ENCODE results near the gene MANF. TPM values are rescaled to one million over a fixed set of nuclear protein-coding genes. Genes with fewer than 3 reads are reported as not detected.

MANF gene
- polyA plus RNA-seq, 3 donors from 2014 or later, result 58.7 to 109 (median 82.4) TPM

DNA sequence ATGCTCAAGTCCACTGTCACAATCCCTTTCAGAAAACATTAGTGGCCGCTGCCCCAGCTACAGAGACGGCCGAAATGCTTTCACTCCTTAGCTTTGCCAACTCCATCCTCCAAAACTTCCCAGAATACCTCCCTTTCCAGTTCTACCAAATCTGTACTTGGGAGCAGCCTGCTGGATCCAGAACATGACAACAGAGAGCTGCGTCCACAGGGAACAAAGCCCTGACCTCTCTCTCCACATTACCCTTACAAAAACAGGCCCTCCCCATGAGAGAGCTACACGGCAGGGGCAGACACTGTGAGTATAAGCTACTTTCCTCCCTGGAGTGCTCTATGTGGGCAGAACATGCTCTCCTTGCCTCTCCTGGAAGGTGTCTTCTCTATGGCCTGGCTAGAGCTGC is 12.3 kb downstream of the MANF start:
- DNase-seq, result no peak
- no peak overlapping the region for H3K4me3 Mint-ChIP-seq
- H3K27ac Mint-ChIP-seq, result peak overlapping the region in 4 of 6 donors; percentile 3 to 68 (median 39)
- peaks cover 0 to 4% (median 2%) of the 10 kb centered on the region in 3 donors for H3K27me3 Mint-ChIP-seq (ENCODE audit: low read depth in 3 of 3)
- no peaks in the 10 kb centered on the region for H3K9me3 Mint-ChIP-seq
- H3K36me3 Mint-ChIP-seq, result peaks cover 7 to 50% (median 9%) of the 10 kb centered on the region in 3 donors
- peaks cover 29 to 47% of the 10 kb centered on the region in 2 donors for H3K4me1 Mint-ChIP-seq

- peak overlapping the region in 2 of 6 donors; percentile 34 to 53 for H3K27ac Mint-ChIP-seq
- no peak overlapping the region for H3K4me3 Mint-ChIP-seq
- H3K36me3 Mint-ChIP-seq, result peaks cover 10 to 52% (median 12%) of the 10 kb centered on the region in 3 donors
- H3K9me3 Mint-ChIP-seq, result no peaks in the 10 kb centered on the region
- H3K4me1 Mint-ChIP-seq, result peaks cover 23 to 40% of the 10 kb centered on the region in 2 donors
- DNase-seq, result no peak
- peaks cover 0 to 5% (median 2%) of the 10 kb centered on the region in 3 donors for H3K27me3 Mint-ChIP-seq (ENCODE audit: low read depth in 3 of 3)
These were observed 13.7 kb downstream of the MANF start for GRCh38 chr3:51398595-51399310.

DNA sequence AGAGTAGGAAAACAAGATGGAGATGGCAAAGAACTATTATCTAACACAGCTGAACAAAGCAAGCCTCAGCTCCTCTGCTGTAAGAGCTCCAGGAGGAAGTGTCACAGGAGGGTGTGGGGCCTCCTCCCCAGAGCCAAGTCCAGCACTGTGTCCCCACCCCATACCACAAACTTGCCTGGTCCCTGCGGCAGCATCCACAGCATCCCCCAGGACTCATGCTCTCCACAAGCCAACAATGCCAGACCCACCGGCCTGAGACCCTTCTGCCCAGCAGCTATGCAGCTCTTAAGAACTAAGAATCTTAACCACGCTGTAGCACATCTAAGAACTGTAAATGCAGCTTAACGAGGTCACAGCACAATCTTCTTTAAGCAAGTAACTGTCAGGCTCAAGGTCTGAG is 15.1 kb downstream of the MANF start:
- no peak overlapping the region for H3K4me3 Mint-ChIP-seq
- H3K9me3 Mint-ChIP-seq, result no peaks in the 10 kb centered on the region
- peaks cover 0 to 4% (median 0%) of the 10 kb centered on the region in 3 donors for H3K27me3 Mint-ChIP-seq (ENCODE audit: low read depth in 3 of 3)
- peaks cover 8 to 48% (median 15%) of the 10 kb centered on the region in 3 donors for H3K36me3 Mint-ChIP-seq
- DNase-seq, result no peak
- H3K4me1 Mint-ChIP-seq, result peaks cover 11 to 36% of the 10 kb centered on the region in 2 donors
- H3K27ac Mint-ChIP-seq, result peak overlapping the region in 5 of 6 donors; percentile 7 to 46 (median 39)

- H3K36me3 Mint-ChIP-seq, result peaks cover 12 to 40% (median 20%) of the 10 kb centered on the region in 3 donors
- no peak for DNase-seq
- H3K27ac Mint-ChIP-seq, result peak overlapping the region in 3 of 6 donors; percentile 18 to 62 (median 25)
- H3K4me3 Mint-ChIP-seq, result no peak overlapping the region
- H3K4me1 Mint-ChIP-seq, result peaks cover 6 to 30% of the 10 kb centered on the region in 2 donors
- H3K9me3 Mint-ChIP-seq, result no peaks in the 10 kb centered on the region
- H3K27me3 Mint-ChIP-seq (ENCODE audit: low read depth in 3 of 3), result peaks cover 0 to 4% (median 0%) of the 10 kb centered on the region in 3 donors
These were observed 16.6 kb downstream of the MANF start for GRCh38 chr3:51401735-51402134.

DNA sequence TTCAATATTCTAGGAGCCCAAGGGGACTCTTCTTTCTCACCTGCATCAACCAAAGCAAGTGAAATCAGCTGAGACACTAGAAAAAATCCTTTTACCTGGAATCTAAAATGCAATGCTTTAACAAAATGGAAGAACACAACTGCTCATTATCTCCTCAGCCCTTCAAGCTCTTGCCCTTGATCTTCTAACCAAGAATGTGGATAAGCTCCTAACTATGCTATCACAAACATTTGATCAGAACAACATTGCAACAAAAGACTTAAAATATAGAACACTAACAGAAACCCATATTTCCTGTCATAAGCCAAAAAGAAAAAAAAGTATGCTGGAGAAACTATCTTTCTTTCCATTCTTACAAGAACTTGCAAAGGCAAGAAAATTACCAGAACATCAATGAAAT is 18.6 kb downstream of the MANF start:
- peaks cover 12 to 34% (median 20%) of the 10 kb centered on the region in 3 donors for H3K36me3 Mint-ChIP-seq
- peaks cover 7 to 30% of the 10 kb centered on the region in 2 donors for H3K4me1 Mint-ChIP-seq
- no peaks in the 10 kb centered on the region for H3K9me3 Mint-ChIP-seq
- peak overlapping the region in 3 of 6 donors; percentile 4 to 61 (median 12) for H3K27ac Mint-ChIP-seq
- H3K4me3 Mint-ChIP-seq, result no peak overlapping the region
- H3K27me3 Mint-ChIP-seq (ENCODE audit: low read depth in 3 of 3), result peaks cover 0 to 4% (median 0%) of the 10 kb centered on the region in 3 donors
- DNase-seq, result no peak

- Mint-ChIP-seq H3K4me1 (peaks cover 7 to 30% of the 10 kb centered on the region in 2 donors), H3K27me3 (ENCODE audit: low read depth in 3 of 3) (peaks cover 0 to 3% (median 0%) of the 10 kb centered on the region in 3 donors), H3K4me3 (no peak overlapping the region), H3K36me3 (peaks cover 7 to 40% (median 38%) of the 10 kb centered on the region in 3 donors), H3K27ac (no peak overlapping the region), H3K9me3 (no peaks in the 10 kb centered on the region)
- DNase-seq, result no peak
These were observed 22.9 kb downstream of the MANF start for GRCh38 chr3:51408021-51408420.

GRCh38 chr3:51408813-51409212 is 23.7 kb downstream of the MANF start:
- H3K36me3 Mint-ChIP-seq, result peaks cover 4 to 43% (median 36%) of the 10 kb centered on the region in 3 donors
- H3K27ac Mint-ChIP-seq, result peak overlapping the region in 1 of 6 donors; percentile 24
- no peaks in the 10 kb centered on the region for H3K9me3 Mint-ChIP-seq
- H3K4me1 Mint-ChIP-seq, result peaks cover 6 to 24% of the 10 kb centered on the region in 2 donors
- H3K27me3 Mint-ChIP-seq (ENCODE audit: low read depth in 3 of 3), result peaks cover 0 to 1% (median 0%) of the 10 kb centered on the region in 3 donors
- H3K4me3 Mint-ChIP-seq, result no peak overlapping the region
- DNase-seq, result no peak

DNA sequence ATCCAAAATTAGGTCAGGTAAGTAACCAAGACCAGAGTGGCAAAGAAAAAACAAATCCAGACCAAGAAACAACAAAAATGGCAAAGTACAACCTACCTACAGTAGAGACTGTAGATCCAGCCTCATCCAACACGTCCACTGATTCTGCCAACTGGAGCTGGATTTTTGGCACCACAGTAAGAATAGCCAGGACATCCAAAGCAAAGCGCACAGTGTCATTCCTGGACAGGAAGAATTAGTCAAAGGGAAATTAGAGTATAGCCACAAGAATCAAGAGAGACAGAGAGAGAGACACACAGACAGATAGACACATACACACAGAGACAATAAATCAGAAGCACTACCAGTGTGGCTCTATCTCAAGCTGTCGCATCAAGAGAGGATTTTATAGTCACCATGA is 37.1 kb downstream of the MANF start:
- Mint-ChIP-seq H3K9me3 (no peaks in the 10 kb centered on the region), H3K36me3 (peaks cover 24 to 47% (median 25%) of the 10 kb centered on the region in 3 donors), H3K27ac (peak overlapping the region in 3 of 6 donors; percentile 22 to 45 (median 28)), H3K27me3 (ENCODE audit: low read depth in 3 of 3) (peaks cover 0 to 2% (median 0%) of the 10 kb centered on the region in 3 donors), H3K4me3 (no peak overlapping the region), H3K4me1 (no peaks in the 10 kb centered on the region)
- no peak for DNase-seq

- Mint-ChIP-seq H3K4me3 (no peak overlapping the region), H3K27me3 (ENCODE audit: low read depth in 3 of 3) (peaks cover 0 to 2% (median 1%) of the 10 kb centered on the region in 3 donors), H3K9me3 (no peaks in the 10 kb centered on the region), H3K27ac (no peak overlapping the region), H3K4me1 (no peaks in the 10 kb centered on the region), H3K36me3 (peaks cover 11 to 46% (median 25%) of the 10 kb centered on the region in 3 donors)
- DNase-seq, result no peak
These were observed 41.8 kb downstream of the MANF start for GRCh38 chr3:51426921-51427320.

- H3K27me3 Mint-ChIP-seq (ENCODE audit: low read depth in 3 of 3), result peaks cover 0 to 2% (median 1%) of the 10 kb centered on the region in 3 donors
- H3K27ac Mint-ChIP-seq, result peak overlapping the region in 1 of 6 donors; percentile 23
- H3K4me3 Mint-ChIP-seq, result no peak overlapping the region
- H3K4me1 Mint-ChIP-seq, result no peaks in the 10 kb centered on the region
- no peaks in the 10 kb centered on the region for H3K9me3 Mint-ChIP-seq
- no peak for DNase-seq
- H3K36me3 Mint-ChIP-seq, result peaks cover 12 to 44% (median 18%) of the 10 kb centered on the region in 3 donors
These were observed 44.0 kb downstream of the MANF start for GRCh38 chr3:51429138-51429537.

DNA sequence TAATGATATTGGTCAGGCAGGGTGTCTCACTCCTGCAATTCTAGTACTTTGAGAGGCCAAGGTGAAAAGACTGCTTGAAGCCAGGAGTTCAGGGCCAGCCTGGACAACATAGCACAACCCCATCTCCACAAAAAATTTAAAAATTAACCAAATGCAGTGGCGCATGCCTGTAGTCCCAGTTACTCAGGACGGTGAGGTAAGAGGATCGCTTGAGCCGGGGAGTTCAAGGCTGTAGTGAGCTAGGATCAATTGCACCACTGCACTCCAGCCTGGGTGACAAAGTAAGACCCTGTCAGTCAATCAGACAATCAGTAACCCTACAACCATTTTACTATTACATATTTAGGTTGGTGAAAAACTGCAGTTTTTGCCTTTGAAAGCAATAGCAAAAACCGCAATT is 49.0 kb downstream of the MANF start:
- H3K4me3 Mint-ChIP-seq, result no peak overlapping the region
- H3K9me3 Mint-ChIP-seq, result no peaks in the 10 kb centered on the region
- peaks cover 4 to 26% (median 11%) of the 10 kb centered on the region in 3 donors for H3K36me3 Mint-ChIP-seq
- peaks cover 0 to 2% (median 0%) of the 10 kb centered on the region in 3 donors for H3K27me3 Mint-ChIP-seq (ENCODE audit: low read depth in 3 of 3)
- peak overlapping the region in 1 of 6 donors; percentile 35 for H3K27ac Mint-ChIP-seq
- peaks cover 7 to 9% of the 10 kb centered on the region in 2 donors for H3K4me1 Mint-ChIP-seq
- DNase-seq, result no peak

DNA sequence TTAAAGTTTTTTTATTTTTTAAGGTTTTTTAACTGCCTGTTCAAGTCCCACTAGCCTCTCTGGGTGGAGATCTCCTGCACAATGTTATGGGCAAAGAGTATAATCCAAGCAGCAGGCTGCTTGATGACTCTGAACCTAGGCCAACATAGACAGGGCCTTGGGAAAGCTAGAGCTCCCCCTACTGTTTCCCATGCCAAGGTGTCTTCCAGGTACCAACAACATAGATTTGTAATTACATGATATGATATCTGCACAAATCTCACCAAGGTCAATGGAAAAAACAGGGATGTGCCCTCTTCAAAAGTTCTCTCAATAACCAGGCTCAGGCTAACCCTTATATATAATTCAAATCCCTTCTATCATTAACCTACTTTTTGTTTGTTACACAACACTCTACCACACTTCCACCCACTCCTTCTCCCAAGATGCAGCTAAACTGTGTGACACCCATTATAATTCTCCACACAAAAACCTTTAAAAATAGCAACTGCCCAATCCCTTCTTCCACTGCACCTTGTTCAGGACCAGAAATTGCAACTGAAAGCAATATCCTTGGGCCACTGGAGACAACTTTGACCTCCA is 49.7 kb downstream of the MANF start:
- DNase-seq, result peak; percentile 34 to 44 (median 36)
- H3K27me3 Mint-ChIP-seq (ENCODE audit: low read depth in 3 of 3), result peaks cover 0 to under 1% (median 0%) of the 10 kb centered on the region in 3 donors
- peaks cover 7 to 9% of the 10 kb centered on the region in 2 donors for H3K4me1 Mint-ChIP-seq
- peak overlapping the region in 3 of 6 donors; percentile 3 to 65 (median 35) for H3K27ac Mint-ChIP-seq
- peaks cover 4 to 21% (median 9%) of the 10 kb centered on the region in 3 donors for H3K36me3 Mint-ChIP-seq
- no peak overlapping the region for H3K4me3 Mint-ChIP-seq
- H3K9me3 Mint-ChIP-seq, result no peaks in the 10 kb centered on the region

DNA sequence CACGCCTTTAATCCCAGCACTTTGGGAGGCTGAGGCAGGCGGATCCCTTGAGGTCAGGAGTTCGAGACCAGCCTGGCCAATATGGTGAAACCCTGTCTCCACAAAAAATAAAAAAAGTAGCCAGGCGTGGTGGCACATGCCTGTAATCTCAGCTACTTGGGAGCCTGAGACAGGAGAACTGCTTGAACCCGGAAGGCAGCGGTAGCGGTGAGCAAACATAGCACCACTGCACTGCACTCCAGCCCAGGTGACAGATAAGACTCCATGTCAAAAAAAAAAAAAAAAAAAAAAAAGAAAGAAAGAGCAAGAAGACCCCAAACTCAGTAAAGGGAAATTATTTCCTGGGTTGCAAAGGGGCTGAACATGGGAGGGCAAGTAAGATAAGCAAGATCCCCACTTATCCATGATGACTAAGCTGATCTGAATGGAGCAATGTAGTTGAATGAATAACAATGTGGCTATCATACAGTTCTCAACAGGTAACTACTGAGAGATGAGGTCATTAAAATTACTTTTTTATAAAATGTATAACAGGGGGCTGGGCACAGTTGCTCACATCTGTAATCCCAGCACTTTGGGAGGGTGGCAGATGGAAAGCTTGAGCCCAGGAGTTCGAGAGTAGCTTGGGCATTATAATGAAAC is 52.0 kb downstream of the MANF start:
- H3K27ac Mint-ChIP-seq, result no peak overlapping the region
- H3K4me1 Mint-ChIP-seq, result peaks cover 9% of the 10 kb centered on the region in 2 donors
- DNase-seq, result no peak
- no peaks in the 10 kb centered on the region for H3K9me3 Mint-ChIP-seq
- no peaks in the 10 kb centered on the region for H3K27me3 Mint-ChIP-seq (ENCODE audit: low read depth in 3 of 3)
- H3K36me3 Mint-ChIP-seq, result peaks cover 13 to 24% (median 22%) of the 10 kb centered on the region in 3 donors
- H3K4me3 Mint-ChIP-seq, result no peak overlapping the region

Measured in immature natural killer cell (primary cell).